EL (cell line): ENCODE results near the gene CLEC14A.

Experiments used
- DNase-seq: peaks from one replicate; pipeline ENCODE4 v3.0.0-alpha.2; 2016

CLEC14A gene

GRCh38 chr14:38255673-38256532, at the start of gene CLEC14A:
TSS of gene CLEC14A (minus strand) at chr14:38256093. CDS start at chr14:38256022, 71 bp downstream.
- DNase-seq = no peak

GRCh38 chr14:38302966-38303365, 47.1 kb upstream of the CLEC14A start:
- no peak for DNase-seq

- no peak for DNase-seq
These were observed 46.1 kb upstream of the CLEC14A start for GRCh38 chr14:38302034-38302433.

- DNase-seq = peak; percentile 31
These were observed 41.8 kb upstream of the CLEC14A start for GRCh38 chr14:38297681-38298080.

- peak; percentile 53 for DNase-seq
These were observed 36.0 kb upstream of the CLEC14A start for GRCh38 chr14:38291681-38292467.

GRCh38 chr14:38290601-38291188, 34.8 kb upstream of the CLEC14A start:
- DNase-seq = peak; percentile 94

GRCh38 chr14:38286452-38286851, 30.6 kb upstream of the CLEC14A start:
- peak; percentile 28 for DNase-seq

- no peak for DNase-seq
These were observed 30.1 kb upstream of the CLEC14A start for GRCh38 chr14:38285962-38286361.

GRCh38 chr14:38282936-38283335, 27.0 kb upstream of the CLEC14A start:
- no peak for DNase-seq

GRCh38 chr14:38280081-38280480, 24.2 kb upstream of the CLEC14A start:
- no peak for DNase-seq

GRCh38 chr14:38279572-38279971, 23.7 kb upstream of the CLEC14A start:
- no peak for DNase-seq

- DNase-seq = no peak
These were observed 22.1 kb upstream of the CLEC14A start for GRCh38 chr14:38278035-38278434.

GRCh38 chr14:38262844-38263243, 7.0 kb upstream of the CLEC14A start:
- DNase-seq = no peak

- no peak for DNase-seq
These were observed 5.7 kb upstream of the CLEC14A start for GRCh38 chr14:38261620-38262019.

GRCh38 chr14:38257507-38257906, 1.6 kb upstream of the CLEC14A start:
- DNase-seq = peak; percentile 18

GRCh38 chr14:38256533-38256840, 594 bp upstream of the CLEC14A start:
- DNase-seq = no peak

GRCh38 chr14:38255408-38255672, 553 bp downstream of the CLEC14A start:
- DNase-seq = no peak

GRCh38 chr14:38254571-38255407, 1.1 kb downstream of the CLEC14A start:
- DNase-seq = peak; percentile 38

- DNase-seq = no peak
These were observed 2.2 kb downstream of the CLEC14A start for GRCh38 chr14:38253676-38254075.

GRCh38 chr14:38252066-38252710, 3.7 kb downstream of the CLEC14A start:
- no peak for DNase-seq

GRCh38 chr14:38250331-38250730, 5.6 kb downstream of the CLEC14A start:
- no peak for DNase-seq

GRCh38 chr14:38248321-38249028, 7.4 kb downstream of the CLEC14A start:
- peak; percentile 13 for DNase-seq
